ENCODE results near the gene ACSM4.
"Not testable (repeated sequence)": the region's sequence is repeated elsewhere in the genome, so short reads cannot be mapped to it uniquely, and the experiment has no call there.

DNA sequence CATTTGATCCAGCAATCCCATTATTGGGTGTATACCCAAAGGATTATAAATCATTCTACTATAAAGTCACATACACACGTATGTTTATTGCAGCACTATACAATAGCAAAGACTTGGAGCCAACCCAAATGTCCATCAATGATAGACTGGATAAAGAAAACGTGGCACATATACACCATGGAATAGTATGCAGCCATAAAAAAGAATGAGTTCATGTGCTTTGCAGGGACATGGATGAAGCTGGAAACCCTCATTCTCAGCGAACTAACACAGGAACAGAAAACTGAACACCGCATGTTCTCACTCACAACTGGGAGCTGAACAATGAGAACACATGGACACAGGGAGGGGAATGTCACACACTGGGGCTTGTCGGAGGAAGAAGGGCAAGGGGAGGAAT, 33.9 kb downstream of the ACSM4 start:
- TF ChIP-seq EZH2 (optimal IDR thresholded peaks at IDR 0.05; ENCODE audit: low read depth, low read length); EZH2phosphoT487 (IDR thresholded peaks at IDR 0.05; ENCODE audit: low read length): not testable (repeated sequence)
- TF ChIP-seq, protein P1, sequence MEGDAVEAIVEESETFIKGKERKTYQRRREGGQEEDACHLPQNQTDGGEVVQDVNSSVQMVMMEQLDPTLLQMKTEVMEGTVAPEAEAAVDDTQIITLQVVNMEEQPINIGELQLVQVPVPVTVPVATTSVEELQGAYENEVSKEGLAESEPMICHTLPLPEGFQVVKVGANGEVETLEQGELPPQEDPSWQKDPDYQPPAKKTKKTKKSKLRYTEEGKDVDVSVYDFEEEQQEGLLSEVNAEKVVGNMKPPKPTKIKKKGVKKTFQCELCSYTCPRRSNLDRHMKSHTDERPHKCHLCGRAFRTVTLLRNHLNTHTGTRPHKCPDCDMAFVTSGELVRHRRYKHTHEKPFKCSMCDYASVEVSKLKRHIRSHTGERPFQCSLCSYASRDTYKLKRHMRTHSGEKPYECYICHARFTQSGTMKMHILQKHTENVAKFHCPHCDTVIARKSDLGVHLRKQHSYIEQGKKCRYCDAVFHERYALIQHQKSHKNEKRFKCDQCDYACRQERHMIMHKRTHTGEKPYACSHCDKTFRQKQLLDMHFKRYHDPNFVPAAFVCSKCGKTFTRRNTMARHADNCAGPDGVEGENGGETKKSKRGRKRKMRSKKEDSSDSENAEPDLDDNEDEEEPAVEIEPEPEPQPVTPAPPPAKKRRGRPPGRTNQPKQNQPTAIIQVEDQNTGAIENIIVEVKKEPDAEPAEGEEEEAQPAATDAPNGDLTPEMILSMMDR (IDR thresholded peaks at IDR 0.05; ENCODE audit: low read length), result not testable (repeated sequence)
